Activated CD4-positive, alpha-beta T cell treated with anti-CD3 and anti-CD28 coated beads for 36 hours (primary cell): Measurements from ENCODE around the gene CYS1. TPM values are rescaled to one million over a fixed set of nuclear protein-coding genes. Genes with fewer than 3 reads are reported as not detected.
"Not testable (repeated sequence)": the region's sequence is repeated elsewhere in the genome, so short reads cannot be mapped to it uniquely, and the experiment has no call there.

Source experiments
- ATAC-seq: fragments of 200-7000 bp; cut with Tn5 transposase; one replicate; pipeline ENCODE4 v1.10.0; 2021; ENCODE audit warnings: mild to moderate bottlenecking, moderate library complexity
- CTCF ChIA-PET: fragments of 350-600 bp; sonication (Branson Sonifier 250); formaldehyde crosslinking; loops from one replicate; lab custom pipeline; 2021; ENCODE audit warnings: antibody characterized with exemption; lab: Charles Lee
- POLR2A ChIA-PET: fragments of 350-600 bp; sonication (Branson Sonifier 250); formaldehyde crosslinking; loops from one replicate; lab custom pipeline; 2021; ENCODE audit warnings: antibody characterized with exemption, inconsistent platforms; lab: Charles Lee
- DNase-seq: peaks from one replicate; pipeline ENCODE4 v3.0.0-alpha.2; 2020
- H3K27ac Mint-ChIP-seq: one replicate; pipeline ENCODE4 v1.8.0; 2021; ENCODE audit warnings: mixed read lengths
- H3K27me3 Mint-ChIP-seq: one replicate; pipeline ENCODE4 v1.8.0; 2021; ENCODE audit warnings: mixed read lengths
- H3K36me3 Mint-ChIP-seq: one replicate; pipeline ENCODE4 v1.8.0; 2021; ENCODE audit warnings: low read depth, mixed read lengths
- H3K4me1 Mint-ChIP-seq: one replicate; pipeline ENCODE4 v1.8.0; 2021; ENCODE audit warnings: mixed read lengths
- H3K4me3 Mint-ChIP-seq: one replicate; pipeline ENCODE4 v1.8.0; 2021; ENCODE audit warnings: mild to moderate bottlenecking, moderate library complexity, mixed read lengths
- H3K9me3 Mint-ChIP-seq: one replicate; pipeline ENCODE4 v1.8.0; 2021; ENCODE audit warnings: low read depth, mixed read lengths
- intact Hi-C, 2 experiments: fragments of 100-400 bp; cut with DNase I in 1 of 2; cut with micrococcal nuclease in 1 of 2; formaldehyde crosslinking; loops; one replicate each; pipeline versions ENCODE4 v1.14.2 to v1.15.1; 2022 to 2024; cut with DNase I, micrococcal nuclease
- total RNA-seq, 2 experiments: library from RNA; stranded (reverse); gene quantifications; one replicate each; pipeline ENCODE4 v1.2.3, GENCODE V29; 2021

CYS1 gene
- total RNA-seq, 2 experiments from 2014 or later, result not detected

DNA sequence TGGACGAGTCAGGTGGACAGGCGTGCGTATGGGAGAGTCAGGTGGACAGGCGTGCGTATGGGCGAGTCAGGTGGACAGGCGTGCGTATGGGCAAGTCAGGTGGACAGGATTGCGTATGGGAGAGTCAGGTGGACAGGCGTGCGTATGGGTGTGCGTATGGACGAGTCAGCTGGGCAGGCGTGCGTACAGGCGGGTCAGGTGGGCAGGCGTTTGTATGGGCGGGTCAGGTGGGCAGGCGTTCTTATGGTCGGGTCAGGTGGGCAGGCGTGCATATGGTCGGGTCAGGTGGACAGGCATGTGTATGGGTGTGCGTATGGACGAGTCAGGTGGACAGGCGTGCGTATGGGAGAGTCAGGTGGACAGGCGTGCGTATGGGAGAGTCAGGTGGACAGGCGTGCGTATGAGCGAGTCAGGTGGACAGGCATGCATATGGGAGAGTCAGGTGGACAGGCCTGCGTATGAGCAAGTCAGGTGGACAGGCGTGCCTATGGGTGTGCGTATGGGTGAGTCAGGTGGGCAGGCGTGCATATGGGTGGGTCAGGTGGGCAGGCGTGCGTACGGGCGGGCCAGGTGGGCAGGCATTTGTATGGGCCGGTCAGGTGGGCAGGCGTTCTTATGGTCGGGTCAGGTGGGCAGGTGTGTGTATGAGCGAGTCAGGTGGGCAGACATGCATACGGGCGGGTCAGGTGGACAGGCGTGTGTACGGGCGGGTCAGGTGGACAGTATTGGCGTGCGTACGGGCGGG, 69.2 kb downstream of the CYS1 start:
- CTCF ChIA-PET, DNase-seq, POLR2A ChIA-PET: not testable (repeated sequence)

DNA sequence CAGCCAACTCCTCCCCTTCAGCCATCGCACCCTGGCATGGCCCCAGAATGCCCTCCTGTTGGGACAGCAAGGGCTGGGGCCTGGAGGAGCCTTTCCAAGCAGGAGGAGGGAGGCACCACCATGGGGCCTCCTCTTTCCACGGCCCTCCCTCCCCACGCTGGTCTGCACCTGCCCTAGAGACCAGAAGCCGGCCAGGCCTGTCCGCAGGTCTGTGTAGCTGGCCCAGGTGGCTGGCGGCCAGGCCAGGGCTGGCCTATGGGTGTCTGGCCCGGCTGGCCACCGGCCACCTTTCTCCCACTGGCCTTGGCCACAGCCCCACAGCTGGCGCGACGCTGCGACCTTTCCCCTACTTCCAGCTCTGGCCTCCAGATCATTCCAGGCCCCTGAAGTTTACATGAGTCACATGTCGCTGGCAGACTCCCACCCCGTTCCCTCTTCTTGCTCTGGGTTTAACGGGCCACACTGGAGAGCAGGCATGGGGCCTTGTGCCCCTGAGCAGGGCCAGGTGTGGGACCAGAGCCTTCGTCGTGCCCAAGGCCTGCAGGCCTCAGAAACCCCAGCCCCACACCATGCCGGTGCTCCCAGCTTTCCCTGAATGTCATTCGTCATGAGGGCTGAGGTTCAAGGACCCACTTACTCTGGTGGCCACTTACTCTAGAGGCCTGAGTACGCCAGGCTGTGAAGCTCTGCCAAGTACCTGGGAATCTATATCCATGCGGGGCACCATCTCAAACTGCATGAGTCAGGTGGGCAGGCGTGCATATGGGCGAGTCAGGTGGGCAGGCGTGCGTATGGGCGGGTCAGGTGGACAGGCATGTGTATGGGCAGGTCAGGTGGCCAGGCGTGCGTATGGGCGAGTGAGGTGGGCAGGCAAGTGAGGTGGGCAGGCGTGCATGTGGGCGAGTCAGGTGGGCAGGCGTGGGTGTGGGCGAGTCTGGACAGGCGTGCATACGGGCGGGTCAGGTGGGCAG, 70.1 kb downstream of the CYS1 start:
- ChIA-PET POLR2A (no interaction called here), CTCF (interaction anchor here (1.0 kb wide), 1 partner anchor 26 kb away, joined by 3 read pairs; no protein-coding TSS in a partner anchor)
- no peak overlapping the region for H3K27ac Mint-ChIP-seq
- intact Hi-C loops, result no loop called here
- H3K36me3 Mint-ChIP-seq, result no peaks in the 10 kb centered on the region
- no peaks in the 10 kb centered on the region for H3K9me3 Mint-ChIP-seq
- H3K4me1 Mint-ChIP-seq, result no peaks in the 10 kb centered on the region
- no peak overlapping the region for H3K4me3 Mint-ChIP-seq
- ATAC-seq (no peak), DNase-seq (no peak)
- peaks cover 9% of the 10 kb centered on the region for H3K27me3 Mint-ChIP-seq

More for the DNA sequence above, 69.2 kb downstream of the CYS1 start:
- H3K27ac Mint-ChIP-seq, ATAC-seq, H3K4me1 Mint-ChIP-seq, intact Hi-C loops, H3K4me3 Mint-ChIP-seq, H3K9me3 Mint-ChIP-seq, H3K27me3 Mint-ChIP-seq, H3K36me3 Mint-ChIP-seq: not testable (repeated sequence)

DNA sequence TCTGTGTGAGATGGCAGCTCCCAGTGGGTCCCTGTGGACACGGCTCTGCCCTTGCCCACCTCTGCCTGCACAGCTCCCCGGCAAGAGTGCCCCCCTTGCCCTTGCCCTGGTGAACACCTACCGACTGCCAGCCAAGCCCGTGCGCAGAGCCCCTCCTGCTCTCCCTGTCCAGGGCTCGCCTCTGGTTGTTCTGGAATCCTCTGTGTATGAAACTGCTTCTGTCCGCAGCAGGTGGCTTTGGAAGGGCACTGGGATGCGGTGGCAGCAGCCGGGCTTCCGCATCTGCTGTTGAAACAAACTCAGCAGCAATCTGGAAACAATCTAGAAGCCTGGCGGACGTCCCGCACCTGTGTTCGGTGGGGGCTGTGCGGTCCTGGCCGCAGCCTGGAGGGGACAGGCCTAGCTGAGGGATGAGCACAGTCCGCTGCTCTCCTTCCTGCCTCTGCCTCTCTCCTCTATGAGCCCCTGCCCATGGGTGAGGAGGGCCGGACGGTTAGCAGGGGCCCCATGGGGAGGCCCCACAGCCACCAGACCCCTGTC, 70.9 kb downstream of the CYS1 start:
- Mint-ChIP-seq H3K4me1 (no peaks in the 10 kb centered on the region), H3K4me3 (no peak overlapping the region), H3K27ac (no peak overlapping the region), H3K36me3 (no peaks in the 10 kb centered on the region), H3K9me3 (no peaks in the 10 kb centered on the region), H3K27me3 (peaks cover 9% of the 10 kb centered on the region)
- CTCF ChIA-PET, result interaction anchor here (1.0 to 1.4 kb wide), 2 partner anchors 25 to 93 kb away, joined by 3 to 4 read pairs; no protein-coding TSS in a partner anchor
- intact Hi-C loops, result no loop called here
- POLR2A ChIA-PET, result interaction anchor here (1.0 kb wide), 1 partner anchor 25 kb away, joined by 3 read pairs; no protein-coding TSS in a partner anchor
- ATAC-seq (no peak), DNase-seq (no peak)

DNA sequence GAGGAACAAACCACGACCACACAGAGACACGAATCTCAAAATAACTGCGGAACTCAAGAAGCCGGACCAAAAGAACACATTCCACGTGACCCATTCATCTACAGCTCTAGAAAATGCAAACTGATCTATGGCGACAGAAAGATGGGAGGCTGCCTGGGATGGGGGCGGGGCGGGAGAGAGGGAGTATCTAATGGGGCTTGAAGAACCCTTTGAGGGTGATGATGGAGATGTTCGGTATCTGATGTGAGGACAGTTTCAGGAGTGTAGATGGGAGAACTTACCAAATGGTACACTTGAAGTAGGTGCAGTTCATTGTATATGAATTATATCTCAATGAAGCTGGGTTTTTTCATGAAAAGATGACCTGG, 71.4 kb downstream of the CYS1 start:
- no peak overlapping the region for H3K4me3 Mint-ChIP-seq
- ATAC-seq, result no peak
- ChIA-PET POLR2A (interaction anchor here (1.0 kb wide), 1 partner anchor 25 kb away, joined by 3 read pairs; no protein-coding TSS in a partner anchor), CTCF (interaction anchor here (0.6 to 1.4 kb wide), 3 partner anchors 12 to 93 kb away, joined by 3 to 4 read pairs (median 4); no protein-coding TSS in a partner anchor)
- intact Hi-C loops, result no loop called here
- no peak for DNase-seq
- no peaks in the 10 kb centered on the region for H3K4me1 Mint-ChIP-seq
- H3K36me3 Mint-ChIP-seq, result no peaks in the 10 kb centered on the region
- H3K27ac Mint-ChIP-seq, result no peak overlapping the region
- H3K27me3 Mint-ChIP-seq, result peaks cover 9% of the 10 kb centered on the region
- H3K9me3 Mint-ChIP-seq, result no peaks in the 10 kb centered on the region

DNA sequence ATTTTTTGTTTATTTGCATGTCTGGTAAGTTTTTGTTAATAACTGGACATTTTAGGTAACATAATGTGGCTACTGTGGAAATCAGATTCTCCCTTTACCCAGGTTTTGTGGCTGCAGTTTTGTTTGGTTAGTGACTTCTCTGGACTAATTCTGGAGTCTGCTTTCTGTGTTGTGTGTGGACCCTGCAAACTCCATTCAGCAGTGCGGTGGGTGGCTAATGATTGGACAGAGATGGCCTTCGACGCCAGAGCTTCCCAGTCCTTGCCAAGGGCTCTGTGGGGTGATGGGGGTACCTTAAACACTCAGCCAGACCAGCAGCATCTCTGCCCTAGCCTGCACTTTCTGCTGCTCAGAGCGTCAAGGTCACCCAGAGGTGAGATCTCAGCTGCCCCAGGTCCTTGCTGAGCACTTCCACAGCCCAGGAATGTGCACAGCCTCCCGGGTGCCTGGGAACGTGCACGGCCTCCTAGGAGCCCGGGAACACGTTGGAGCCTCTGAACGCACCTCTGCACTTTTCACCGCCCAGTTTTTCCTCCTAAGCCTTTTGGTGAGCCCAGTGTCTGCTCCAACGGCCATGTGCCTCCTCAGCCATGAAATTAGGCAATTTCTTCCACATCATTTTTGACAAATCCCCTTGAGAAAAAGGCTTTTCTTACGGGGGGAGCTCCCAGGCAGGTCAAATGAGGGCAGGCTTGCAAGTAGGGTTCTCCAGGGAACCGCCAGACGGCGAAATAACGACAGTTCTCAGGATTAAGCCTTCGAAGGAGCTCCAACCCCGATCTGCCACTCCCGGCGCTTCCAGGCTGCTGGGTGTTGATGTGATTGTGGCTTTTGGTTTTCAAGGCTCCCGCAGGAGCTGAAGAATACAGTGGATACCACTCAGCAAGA, 72.0 kb downstream of the CYS1 start:
- no peak for DNase-seq
- no peak for ATAC-seq
- no peak overlapping the region for H3K27ac Mint-ChIP-seq
- intact Hi-C loops, result no loop called here
- peaks cover 9% of the 10 kb centered on the region for H3K27me3 Mint-ChIP-seq
- ChIA-PET CTCF (interaction anchor here (0.6 to 1.4 kb wide), 4 partner anchors 11 to 94 kb away, joined by 3 to 4 read pairs (median 4); no protein-coding TSS in a partner anchor), POLR2A (interaction anchor here (0.6 to 1.0 kb wide), 2 partner anchors 9 to 24 kb away, joined by 3 read pairs; no protein-coding TSS in a partner anchor)
- H3K36me3 Mint-ChIP-seq, result no peaks in the 10 kb centered on the region
- no peaks in the 10 kb centered on the region for H3K4me1 Mint-ChIP-seq
- H3K4me3 Mint-ChIP-seq, result no peak overlapping the region
- no peaks in the 10 kb centered on the region for H3K9me3 Mint-ChIP-seq

DNA sequence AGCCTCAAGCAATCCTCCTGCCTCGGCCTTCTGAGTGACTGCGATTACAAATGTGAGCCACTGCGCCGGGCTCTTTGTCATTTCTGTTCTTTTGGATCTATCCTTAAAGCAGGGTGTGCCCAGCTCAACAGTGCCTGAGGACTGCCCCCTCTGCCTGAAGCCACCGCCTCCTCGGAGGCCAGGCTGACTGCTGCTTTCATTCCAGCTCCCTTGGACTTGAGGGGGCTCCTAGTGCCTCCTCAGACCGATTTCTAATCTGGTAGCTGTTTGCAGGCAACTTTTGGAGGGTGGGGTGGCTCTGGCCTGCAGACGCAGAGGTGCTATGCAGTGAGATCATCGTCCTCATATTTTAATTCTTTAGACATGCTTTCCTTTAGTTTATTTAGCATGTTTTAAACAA, 72.8 kb downstream of the CYS1 start:
- ChIA-PET CTCF (interaction anchor here (0.6 to 1.0 kb wide), 3 partner anchors 11 to 35 kb away, joined by 3 to 4 read pairs (median 3); no protein-coding TSS in a partner anchor), POLR2A (interaction anchor here (0.7 kb wide), 1 partner anchor 247 kb away, joined by 3 read pairs; no protein-coding TSS in a partner anchor)
- peaks cover 9% of the 10 kb centered on the region for H3K27me3 Mint-ChIP-seq
- ATAC-seq (no peak), DNase-seq (no peak)
- no peak overlapping the region for H3K4me3 Mint-ChIP-seq
- intact Hi-C loops, result no loop called here
- H3K9me3 Mint-ChIP-seq, result no peaks in the 10 kb centered on the region
- H3K4me1 Mint-ChIP-seq, result no peaks in the 10 kb centered on the region
- no peaks in the 10 kb centered on the region for H3K36me3 Mint-ChIP-seq
- H3K27ac Mint-ChIP-seq, result no peak overlapping the region

Other genes with a start within 250 kb of the CYS1 start
- 10 to 100 TPM; 28.7 to 28.8 TPM for gene TAF1B, start 236.9 kb downstream of the CYS1 start, total RNA-seq
- gene GRHL1, start 128.7 kb downstream of the CYS1 start, total RNA-seq, result under 1 TPM; 0.27 to 0.53 TPM
- gene KLF11, start 36.9 kb downstream of the CYS1 start, total RNA-seq, result 1 to 10 TPM; 4.2 to 4.5 TPM
- 100 to 1,000 TPM; 382 to 469 TPM for gene RRM2, start 42.3 kb upstream of the CYS1 start, total RNA-seq
- gene HPCAL1, start 222.5 kb upstream of the CYS1 start, total RNA-seq, result 100 to 1,000 TPM; 109 to 114 TPM